Glomerular visceral epithelial cell (primary cell): Measurements from ENCODE around the gene NPIPB5.
"Not testable (repeated sequence)": the region's sequence is repeated elsewhere in the genome, so short reads cannot be mapped to it uniquely, and the experiment has no call there.

Source experiments
- DNase-seq: peaks from one replicate; pipeline ENCODE4 v3.0.0-alpha.2; 2016; ENCODE audit errors: extremely low spot score

The NPIPB5 gene

GRCh38 chr16:22510591-22510990, at the start of gene NPIPB5:
Gene NPIPB5 (plus strand): TSS chr16:22510891. CDS start chr16:22513802, 2,911 bp downstream.
- DNase-seq, result not testable (repeated sequence)

- DNase-seq, result not testable (repeated sequence)
Measured at GRCh38 chr16:22468846-22469245, 41.8 kb upstream of the NPIPB5 start.

DNA sequence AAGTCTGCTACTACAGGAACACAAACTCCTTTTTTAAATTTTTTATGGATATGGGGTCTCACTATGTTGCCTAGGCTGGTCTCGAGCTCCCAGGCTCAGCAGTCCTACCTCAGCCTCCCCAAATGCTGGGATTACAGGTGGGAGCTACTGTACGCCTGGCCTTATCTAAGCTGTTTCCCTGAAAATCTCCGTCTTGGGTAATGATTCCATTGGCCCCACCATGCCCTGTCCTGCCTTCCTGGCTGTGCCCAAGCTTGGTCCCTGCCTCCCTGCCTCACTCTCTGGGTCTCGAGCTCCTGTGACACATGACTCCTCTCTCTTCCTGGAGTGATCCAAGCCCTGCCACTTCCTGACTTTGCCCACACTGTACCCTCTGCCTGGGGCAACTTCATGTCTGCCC, 27.3 kb downstream of the NPIPB5 start:
- not testable (repeated sequence) for DNase-seq

DNA sequence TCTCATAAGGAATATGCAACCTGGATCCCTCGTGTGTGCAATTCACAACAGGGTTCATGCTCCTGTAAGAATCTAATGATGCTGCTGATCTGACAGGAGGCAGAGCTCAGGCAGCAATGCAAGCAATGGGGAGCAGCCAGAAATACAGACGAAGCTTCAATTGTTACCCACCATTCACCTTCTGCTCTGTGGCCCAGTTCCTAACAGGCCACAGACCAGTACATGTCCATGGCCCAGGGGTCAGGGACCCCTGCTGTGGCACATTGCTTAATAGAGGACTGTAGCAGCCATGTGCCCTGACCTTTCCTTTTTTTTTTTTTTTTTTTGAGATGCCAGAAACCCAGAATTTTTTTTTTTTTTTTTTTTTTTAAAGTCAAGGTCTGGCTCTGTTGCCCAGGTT, 34.1 kb downstream of the NPIPB5 start:
- DNase-seq, result not testable (repeated sequence)

DNA sequence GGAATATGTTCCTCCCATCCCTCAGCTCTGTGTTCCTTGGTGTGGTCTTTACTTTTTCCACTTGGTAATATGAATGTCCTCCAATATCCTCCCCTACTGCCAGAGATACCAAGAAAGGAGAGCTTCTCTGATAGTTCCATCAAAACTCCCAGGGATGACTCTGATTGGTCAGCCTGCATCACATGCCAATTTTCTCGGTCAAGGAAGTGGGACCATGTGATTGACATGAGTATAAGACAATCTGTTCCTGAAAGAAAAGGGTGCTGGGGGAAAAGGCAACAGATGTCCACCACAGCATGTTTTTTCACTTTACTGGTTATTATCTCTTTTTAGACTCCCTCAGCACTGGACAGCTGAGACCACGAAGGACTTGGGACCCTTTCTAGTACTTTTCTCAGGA, 35.9 kb downstream of the NPIPB5 start:
- DNase-seq, result not testable (repeated sequence)

DNA sequence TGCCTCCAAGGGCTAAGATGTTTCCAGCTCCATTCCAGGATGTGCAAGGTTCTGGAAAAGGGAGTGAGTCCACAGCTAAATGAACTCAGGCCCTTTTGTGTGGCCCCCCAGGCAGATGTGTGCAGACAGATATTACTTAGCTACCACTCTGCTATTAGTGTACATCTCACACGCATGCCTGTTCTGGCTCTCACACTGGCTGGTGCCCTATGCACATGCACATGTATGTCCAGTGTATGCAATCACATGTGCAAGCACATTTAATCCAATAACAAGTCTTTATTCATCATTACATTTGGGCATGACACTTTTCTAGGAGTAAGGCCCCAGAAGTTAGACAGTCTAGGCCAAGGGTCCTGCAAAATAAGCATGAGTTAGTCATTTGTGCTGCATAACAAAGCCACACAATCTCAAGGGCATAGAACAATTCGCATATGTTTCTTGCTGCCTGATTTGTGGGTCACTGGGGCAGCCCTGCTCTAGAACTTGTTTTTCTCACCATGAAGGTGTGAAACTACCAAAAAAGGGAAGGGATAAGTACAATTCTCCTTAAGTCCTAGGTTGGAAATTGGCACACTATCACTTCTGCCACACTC, 36.6 kb downstream of the NPIPB5 start:
- not testable (repeated sequence) for DNase-seq

- not testable (repeated sequence) for DNase-seq
Measured at GRCh38 chr16:22549853-22550252, 39.2 kb downstream of the NPIPB5 start.

- DNase-seq, result not testable (repeated sequence)
Measured at GRCh38 chr16:22551143-22551542, 40.5 kb downstream of the NPIPB5 start.

DNA sequence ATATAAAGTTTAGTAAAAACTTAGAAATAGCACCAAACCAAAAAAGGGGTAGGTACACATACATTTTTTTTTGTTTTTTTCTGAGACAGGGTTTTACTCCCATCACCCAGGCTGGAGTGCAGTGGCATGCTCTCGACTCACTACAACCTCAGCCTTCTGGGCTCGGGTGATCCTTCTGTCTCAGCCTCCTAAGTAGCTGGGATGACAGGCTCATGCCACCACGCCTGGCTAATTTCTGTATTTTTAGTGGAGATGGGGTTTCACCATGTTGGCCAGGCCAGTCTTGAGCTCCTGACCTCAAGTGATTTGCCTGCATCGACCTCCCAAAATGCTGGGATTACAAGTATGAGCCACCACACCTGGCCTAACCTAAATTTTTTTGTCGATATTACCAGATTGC, 41.0 kb downstream of the NPIPB5 start:
- not testable (repeated sequence) for DNase-seq

DNA sequence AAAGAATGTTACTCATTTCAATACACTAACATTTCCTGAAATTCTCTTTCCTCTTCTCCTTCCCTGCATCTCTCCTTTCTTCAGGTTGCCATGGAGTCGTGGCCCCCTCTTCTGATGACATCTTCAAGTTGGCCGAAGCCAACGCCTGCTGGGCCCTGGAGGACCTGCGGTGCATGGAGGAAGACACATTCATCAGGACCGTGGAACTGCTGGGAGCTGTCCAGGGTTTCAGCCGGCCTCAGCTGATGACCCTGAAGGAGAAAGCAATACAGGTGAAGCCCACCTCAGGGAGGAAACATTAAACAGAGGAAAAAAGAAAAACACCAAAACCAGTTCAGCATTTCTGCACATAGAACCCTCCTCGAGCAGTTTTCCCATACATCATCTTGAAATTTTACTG, 46.1 kb downstream of the NPIPB5 start:
- not testable (repeated sequence) for DNase-seq
